VCaP (cell line): ENCODE data around the gene ARSB.

ENCODE experiments used
- H3K27ac ChIP-seq: fragments of 450-650 bp; 2 replicates; pipeline ENCODE4 v1.5.1; 2017
- TF ChIP-seq, protein P1 (sequence below): fragments of 450-650 bp; conservative IDR thresholded peaks from 2 replicates; pipeline ENCODE4 v1.5.1; 2017; ENCODE audit warnings: mild to moderate bottlenecking, moderate library complexity

ARSB gene

DNA sequence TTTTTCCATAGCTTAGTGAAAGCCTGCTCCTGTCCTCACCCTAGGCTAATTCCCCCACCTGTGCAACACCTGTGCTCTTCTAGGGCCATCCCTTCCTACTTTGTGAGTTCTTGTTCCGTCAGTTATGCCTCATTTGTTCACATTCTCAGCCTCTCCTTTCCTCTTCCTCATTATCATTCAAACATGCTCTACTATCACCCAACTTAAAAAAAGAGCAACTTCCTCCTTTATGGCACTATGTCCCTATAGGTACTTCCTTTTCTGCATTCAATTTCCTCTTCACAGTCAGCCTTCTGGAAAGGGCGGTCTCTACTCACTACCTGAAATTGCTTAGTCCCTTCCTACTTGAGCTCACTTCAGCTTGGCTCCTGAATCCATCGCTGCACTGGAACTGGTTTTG, 224.7 kb downstream of the ARSB start:
- H3K27ac ChIP-seq = no peak overlapping the region
- TF ChIP-seq, protein P1, sequence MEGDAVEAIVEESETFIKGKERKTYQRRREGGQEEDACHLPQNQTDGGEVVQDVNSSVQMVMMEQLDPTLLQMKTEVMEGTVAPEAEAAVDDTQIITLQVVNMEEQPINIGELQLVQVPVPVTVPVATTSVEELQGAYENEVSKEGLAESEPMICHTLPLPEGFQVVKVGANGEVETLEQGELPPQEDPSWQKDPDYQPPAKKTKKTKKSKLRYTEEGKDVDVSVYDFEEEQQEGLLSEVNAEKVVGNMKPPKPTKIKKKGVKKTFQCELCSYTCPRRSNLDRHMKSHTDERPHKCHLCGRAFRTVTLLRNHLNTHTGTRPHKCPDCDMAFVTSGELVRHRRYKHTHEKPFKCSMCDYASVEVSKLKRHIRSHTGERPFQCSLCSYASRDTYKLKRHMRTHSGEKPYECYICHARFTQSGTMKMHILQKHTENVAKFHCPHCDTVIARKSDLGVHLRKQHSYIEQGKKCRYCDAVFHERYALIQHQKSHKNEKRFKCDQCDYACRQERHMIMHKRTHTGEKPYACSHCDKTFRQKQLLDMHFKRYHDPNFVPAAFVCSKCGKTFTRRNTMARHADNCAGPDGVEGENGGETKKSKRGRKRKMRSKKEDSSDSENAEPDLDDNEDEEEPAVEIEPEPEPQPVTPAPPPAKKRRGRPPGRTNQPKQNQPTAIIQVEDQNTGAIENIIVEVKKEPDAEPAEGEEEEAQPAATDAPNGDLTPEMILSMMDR = no peak

- TF ChIP-seq, protein P1 = no peak
- H3K27ac ChIP-seq = no peak overlapping the region
Measured at GRCh38 chr5:78758169-78758839, 226.8 kb downstream of the ARSB start.

- TF ChIP-seq, protein P1 = no peak
- no peak overlapping the region for H3K27ac ChIP-seq
Measured at GRCh38 chr5:78757269-78758053, 227.6 kb downstream of the ARSB start.

GRCh38 chr5:78756858-78757257, 228.3 kb downstream of the ARSB start:
- TF ChIP-seq, protein P1 = no peak
- no peak overlapping the region for H3K27ac ChIP-seq

DNA sequence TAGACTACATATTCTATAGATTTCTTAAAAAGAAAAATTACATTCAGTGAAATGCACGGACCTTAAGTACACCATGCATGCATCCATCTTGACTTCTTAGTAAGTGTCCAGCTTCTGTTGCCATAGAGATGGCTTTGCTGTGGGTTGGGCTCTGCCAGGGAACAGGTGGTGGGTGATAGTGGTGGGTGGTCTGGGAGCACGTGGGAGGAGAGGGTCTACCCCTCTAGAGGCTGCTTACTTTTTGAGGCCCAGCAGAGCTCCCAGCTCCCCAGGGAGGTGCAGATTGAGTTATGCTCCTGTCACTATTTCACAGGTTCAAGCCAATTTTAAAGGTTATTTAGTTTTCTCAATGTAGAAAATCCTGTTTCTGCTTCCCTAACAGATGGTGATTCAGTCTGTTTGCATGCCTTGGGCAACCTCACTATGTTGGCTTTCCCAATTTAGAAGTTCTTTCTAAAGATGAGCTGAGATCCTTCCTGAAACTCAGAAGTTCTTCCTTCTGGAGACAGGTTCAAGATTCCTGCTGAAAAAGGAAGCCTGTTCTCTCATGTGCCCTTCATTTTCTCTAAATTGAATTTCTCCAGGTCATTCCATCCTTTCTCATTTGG, 229.2 kb downstream of the ARSB start:
- H3K27ac ChIP-seq = no peak overlapping the region
- TF ChIP-seq, protein P1 = no peak

GRCh38 chr5:78754655-78755054, 230.5 kb downstream of the ARSB start:
- no peak overlapping the region for H3K27ac ChIP-seq
- TF ChIP-seq, protein P1 = no peak

DNA sequence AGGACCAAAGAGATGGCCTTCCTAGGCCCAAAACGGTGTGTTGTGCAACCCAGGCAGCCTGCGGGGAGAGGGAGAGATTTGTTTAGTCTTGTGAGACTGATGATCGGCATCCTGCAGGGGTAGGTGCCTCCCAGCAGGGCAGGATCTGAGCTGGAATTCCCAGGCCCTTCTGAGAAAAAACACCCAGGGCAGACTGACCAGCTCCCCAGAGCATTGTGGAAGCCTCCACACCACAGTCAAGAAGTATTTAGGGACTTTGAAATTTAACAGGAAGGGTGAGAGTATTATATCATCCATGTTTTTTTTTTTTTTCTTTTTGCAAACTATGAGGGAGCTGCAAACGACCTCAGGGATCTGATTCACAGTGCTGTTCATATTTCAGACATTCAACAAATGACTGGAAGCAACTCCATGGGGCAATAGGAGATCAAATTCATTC, 232.0 kb downstream of the ARSB start:
- H3K27ac ChIP-seq = no peak overlapping the region
- TF ChIP-seq, protein P1 = no peak
